Mesenchymal stem cell (in vitro differentiated cells and primary cell): Measurements from ENCODE around the gene SCLY.

Experiments used
- DNase-seq: peaks from one replicate; pipeline ENCODE4 v3.0.0-alpha.2; 2013
- H2AFZ ChIP-seq: one replicate; pipeline ENCODE4 v1.6.1; 2013; ENCODE audit warnings: low read depth, mild to moderate bottlenecking, control low read depth, inconsistent platforms, low read length, moderate library complexity
- H2AK5ac ChIP-seq: 2 replicates; pipeline ENCODE4 v1.6.1; 2013; ENCODE audit warnings: low read length, moderate library complexity, mild to moderate bottlenecking, inconsistent platforms; ENCODE audit not compliant: severe bottlenecking
- H2BK120ac ChIP-seq: one replicate; pipeline ENCODE4 v1.6.1; 2013; ENCODE audit warnings: low read depth, mild to moderate bottlenecking, inconsistent platforms, low read length, moderate library complexity
- H2BK12ac ChIP-seq, 2 experiments: one replicate each; pipeline ENCODE4 v1.6.1; 2013; ENCODE audit warnings: inconsistent platforms in 2 of 2, low read length in 2 of 2, mild to moderate bottlenecking in 2 of 2, moderate library complexity in 2 of 2, control low read depth in 1 of 2
- H2BK15ac ChIP-seq: one replicate; pipeline ENCODE4 v1.6.1; 2013; ENCODE audit warnings: mild to moderate bottlenecking, low read depth, inconsistent platforms; ENCODE audit not compliant: poor library complexity, severe bottlenecking
- H2BK5ac ChIP-seq: 2 replicates; pipeline ENCODE4 v1.6.1; 2013; ENCODE audit warnings: low read depth, mild to moderate bottlenecking, low read length, control low read depth, inconsistent platforms; ENCODE audit not compliant: poor library complexity, severe bottlenecking
- H3K14ac ChIP-seq, 2 experiments: one replicate each; pipeline ENCODE4 v1.6.1; 2013; ENCODE audit warnings: inconsistent platforms in 2 of 2, low read length in 2 of 2, control low read depth in 1 of 2, mild to moderate bottlenecking in 1 of 2, moderate library complexity in 1 of 2
- H3K18ac ChIP-seq, 2 experiments: one replicate each; pipeline ENCODE4 v1.6.1; 2013; ENCODE audit warnings: inconsistent platforms in 2 of 2, low read length in 2 of 2, control low read depth in 1 of 2, low read depth in 1 of 2, mild to moderate bottlenecking in 1 of 2
- H3K23ac ChIP-seq, 2 experiments: one replicate each; pipeline ENCODE4 v1.6.1; 2013; ENCODE audit warnings: inconsistent platforms in 2 of 2, low read length in 2 of 2, mild to moderate bottlenecking in 2 of 2, moderate library complexity in 2 of 2, control low read depth in 1 of 2
- H3K27ac ChIP-seq: 2 replicates; pipeline ENCODE4 v1.5.1; 2013; ENCODE audit warnings: mild to moderate bottlenecking, moderate library complexity, low read length, control low read depth, inconsistent platforms; ENCODE audit not compliant: poor library complexity, severe bottlenecking
- H3K27me3 ChIP-seq, 2 experiments: 2 replicates each; pipeline versions ENCODE4 v1.6.1 to v1.7.0; 2013; ENCODE audit warnings: low read length in 2 of 2, mild to moderate bottlenecking in 2 of 2, moderate library complexity in 2 of 2, control low read depth in 1 of 2, inconsistent platforms in 1 of 2; ENCODE audit not compliant: control insufficient read depth in 1 of 2, insufficient read depth in 1 of 2
- H3K36me3 ChIP-seq, 2 experiments: 2 replicates each; pipeline versions ENCODE4 v1.6.1 to v1.7.0; 2013; ENCODE audit warnings: low read length in 2 of 2, control low read depth in 1 of 2, inconsistent platforms in 1 of 2, low read depth in 1 of 2, mild to moderate bottlenecking in 1 of 2; ENCODE audit not compliant: insufficient read depth in 2 of 2, control insufficient read depth in 1 of 2
- H3K4ac ChIP-seq, 2 experiments: one replicate each; pipeline ENCODE4 v1.6.1; 2013; ENCODE audit warnings: inconsistent platforms in 2 of 2, low read length in 2 of 2, mild to moderate bottlenecking in 2 of 2, moderate library complexity in 2 of 2, control low read depth in 1 of 2, low read depth in 1 of 2
- H3K4me1 ChIP-seq: 2 replicates; pipeline ENCODE4 v1.6.1; 2013; ENCODE audit warnings: low read depth, low read length, control low read depth; ENCODE audit not compliant: control insufficient read depth, insufficient read depth
- H3K4me2 ChIP-seq: 2 replicates; pipeline ENCODE4 v1.6.1; 2013; ENCODE audit warnings: low read length, mild to moderate bottlenecking, inconsistent platforms; ENCODE audit not compliant: poor library complexity, severe bottlenecking
- H3K4me3 ChIP-seq, 2 experiments: 2 replicates each; pipeline versions ENCODE4 v1.5.1 to v1.7.0; 2013; ENCODE audit warnings: low read length in 2 of 2, mild to moderate bottlenecking in 2 of 2, control low read depth in 1 of 2, low read depth in 1 of 2; ENCODE audit not compliant: insufficient read depth in 1 of 2
- H3K79me1 ChIP-seq: replicated peaks from 2 replicates; pipeline ENCODE4 v1.6.1; 2013; ENCODE audit warnings: mild to moderate bottlenecking, control low read depth, low read length, inconsistent platforms; ENCODE audit not compliant: poor library complexity, severe bottlenecking
- H3K9ac ChIP-seq: 2 replicates; pipeline ENCODE4 v1.7.0; 2013; ENCODE audit warnings: mild to moderate bottlenecking, low read length, moderate library complexity
- H3K9me3 ChIP-seq: 2 replicates; pipeline ENCODE4 v1.7.0; 2013; ENCODE audit warnings: mild to moderate bottlenecking, low read length; ENCODE audit not compliant: control insufficient read depth
- H4K8ac ChIP-seq: one replicate; pipeline ENCODE4 v1.6.1; 2013; ENCODE audit warnings: inconsistent platforms, mild to moderate bottlenecking, low read length, moderate library complexity
- H4K91ac ChIP-seq: one replicate; pipeline ENCODE4 v1.6.1; 2013; ENCODE audit warnings: mild to moderate bottlenecking, low read length, inconsistent platforms
- WGBS: methylation state at CpG from one replicate; pipeline ENCODE4 v1.1.7; 2013; ENCODE audit warnings: mixed read lengths; 5-methylcytosine and 5-hydroxymethylcytosine counted together

The SCLY gene

DNA sequence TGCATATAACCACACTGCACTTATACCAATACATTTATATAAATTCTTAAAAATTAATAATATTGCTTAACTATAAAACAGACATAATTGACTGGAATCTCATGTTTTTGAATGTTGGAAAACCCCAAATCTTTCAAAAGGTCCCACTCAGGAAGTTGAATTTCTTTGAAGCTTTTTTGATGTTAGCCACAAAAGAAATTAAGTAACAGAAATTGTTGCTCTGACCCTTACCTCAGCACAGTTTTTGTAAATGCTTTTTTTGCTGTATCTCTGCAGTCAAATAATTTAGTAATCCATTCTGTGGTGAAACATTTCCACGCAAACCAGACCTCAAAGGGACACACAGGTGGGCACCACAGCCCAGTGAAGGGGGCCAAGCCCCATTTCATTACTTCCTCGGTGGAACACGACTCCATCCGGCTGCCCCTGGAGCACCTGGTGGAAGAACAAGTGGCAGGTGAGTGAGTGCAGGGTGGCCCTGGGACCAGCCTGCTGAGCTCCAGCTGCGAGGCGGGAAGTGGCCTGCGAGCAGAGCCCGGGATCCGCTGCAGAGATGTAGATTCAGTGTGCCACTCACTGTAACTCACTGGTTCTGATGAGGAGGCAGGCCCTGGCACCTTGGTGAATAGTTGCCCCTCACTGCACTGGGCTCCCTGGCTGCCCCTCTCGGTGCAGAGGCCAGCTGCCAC is 8.4 kb downstream of the SCLY start:
- H3K4me2 ChIP-seq, result no peak overlapping the region
- H3K18ac ChIP-seq, result no peak overlapping the region
- H2BK5ac ChIP-seq, result no peak overlapping the region
- H3K9ac ChIP-seq, result no peak overlapping the region
- H2AFZ ChIP-seq, result no peak overlapping the region
- no peak overlapping the region for H2BK15ac ChIP-seq
- peaks cover 2% of the 10 kb centered on the region for H3K4me1 ChIP-seq
- 97% methylated on average over 10 of the region's 10 CpGs for WGBS
- H3K9me3 ChIP-seq, result peaks cover 24% of the 10 kb centered on the region
- H3K36me3 ChIP-seq, result peaks cover 31 to 76% of the 10 kb centered on the region in 2 experiments
- H3K4me3 ChIP-seq, result no peak overlapping the region
- DNase-seq, result no peak
- H3K27ac ChIP-seq, result no peak overlapping the region
- H3K4ac ChIP-seq, result no peak overlapping the region
- no peak overlapping the region for H2BK120ac ChIP-seq
- H3K23ac ChIP-seq, result no peak overlapping the region
- H2BK12ac ChIP-seq, result no peak overlapping the region
- peaks cover 15% of the 10 kb centered on the region for H3K79me1 ChIP-seq
- H3K14ac ChIP-seq, result no peak overlapping the region
- no peak overlapping the region for H4K8ac ChIP-seq
- no peaks in the 10 kb centered on the region for H3K27me3 ChIP-seq
- H4K91ac ChIP-seq, result no peak overlapping the region
- H2AK5ac ChIP-seq, result no peak overlapping the region

DNA sequence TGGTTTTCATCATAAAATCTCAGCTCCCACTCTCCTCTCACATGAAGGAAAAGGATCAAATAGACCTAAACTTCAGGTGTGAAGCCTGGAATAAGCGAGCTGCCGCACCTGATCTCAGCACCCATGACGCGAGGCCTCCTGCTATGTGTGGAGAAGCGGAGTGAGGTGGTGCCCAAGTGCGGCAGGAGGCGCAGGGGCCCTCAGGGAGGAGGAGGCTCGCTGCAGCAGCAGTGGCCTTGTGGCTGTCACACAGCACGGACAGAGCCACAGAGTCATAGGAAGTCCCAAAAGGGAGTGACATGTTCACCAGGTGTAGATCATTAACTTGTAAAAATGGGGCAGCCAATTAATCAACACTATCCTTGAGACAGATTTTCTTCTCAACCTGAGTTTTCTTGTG is 9.1 kb downstream of the SCLY start:
- H3K4ac ChIP-seq, result no peak overlapping the region
- peaks cover 31 to 71% of the 10 kb centered on the region in 2 experiments for H3K36me3 ChIP-seq
- no peak overlapping the region for H3K9ac ChIP-seq
- no peak overlapping the region for H3K4me2 ChIP-seq
- no peak overlapping the region for H4K91ac ChIP-seq
- peaks cover 27% of the 10 kb centered on the region for H3K9me3 ChIP-seq
- no peak overlapping the region for H2BK12ac ChIP-seq
- H2AFZ ChIP-seq, result no peak overlapping the region
- H3K23ac ChIP-seq, result no peak overlapping the region
- H2BK5ac ChIP-seq, result no peak overlapping the region
- no peak overlapping the region for H2AK5ac ChIP-seq
- peaks cover 13% of the 10 kb centered on the region for H3K79me1 ChIP-seq
- no peak for DNase-seq
- no peaks in the 10 kb centered on the region for H3K27me3 ChIP-seq
- H3K14ac ChIP-seq, result no peak overlapping the region
- no peak overlapping the region for H2BK15ac ChIP-seq
- H3K18ac ChIP-seq, result no peak overlapping the region
- 100% methylated on average over 8 of the region's 9 CpGs for WGBS
- H2BK120ac ChIP-seq, result no peak overlapping the region
- H4K8ac ChIP-seq, result no peak overlapping the region
- no peak overlapping the region for H3K27ac ChIP-seq
- no peak overlapping the region for H3K4me3 ChIP-seq
- H3K4me1 ChIP-seq, result no peaks in the 10 kb centered on the region

DNA sequence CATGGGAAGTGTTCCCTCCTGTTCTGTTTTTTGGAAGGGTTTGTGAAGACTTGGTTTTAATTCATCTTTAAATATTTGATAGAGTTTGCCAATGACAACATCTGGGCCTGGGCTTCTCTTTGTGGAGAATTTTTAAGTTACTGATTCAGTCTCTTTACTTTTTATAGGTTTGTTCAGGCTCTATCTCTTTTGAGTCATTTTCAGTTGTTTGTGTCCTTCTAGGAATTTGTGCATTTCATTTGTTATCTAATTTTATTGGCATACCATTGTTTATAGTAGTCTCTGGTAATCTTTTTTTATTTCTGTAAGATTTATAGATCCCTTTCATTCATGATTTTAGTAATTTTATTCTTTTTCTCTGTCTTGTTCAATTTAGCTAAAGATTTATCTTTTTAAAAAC is 14.6 kb downstream of the SCLY start:
- H3K36me3 ChIP-seq, result peaks cover 6 to 29% of the 10 kb centered on the region in 2 experiments
- H3K23ac ChIP-seq, result no peak overlapping the region
- H2BK5ac ChIP-seq, result no peak overlapping the region
- H2BK15ac ChIP-seq, result no peak overlapping the region
- H3K27ac ChIP-seq, result no peak overlapping the region
- H4K91ac ChIP-seq, result no peak overlapping the region
- no peak overlapping the region for H4K8ac ChIP-seq
- no peak overlapping the region for H2BK120ac ChIP-seq
- H3K27me3 ChIP-seq, result no peaks in the 10 kb centered on the region
- H2BK12ac ChIP-seq, result no peak overlapping the region
- peaks cover 9% of the 10 kb centered on the region for H3K79me1 ChIP-seq
- H3K18ac ChIP-seq, result no peak overlapping the region
- H2AK5ac ChIP-seq, result no peak overlapping the region
- H3K9me3 ChIP-seq, result peaks cover 27% of the 10 kb centered on the region
- no peak for DNase-seq
- no peak overlapping the region for H3K4ac ChIP-seq
- no peak overlapping the region for H3K4me3 ChIP-seq
- H2AFZ ChIP-seq, result no peak overlapping the region
- no peak overlapping the region for H3K14ac ChIP-seq
- H3K9ac ChIP-seq, result no peak overlapping the region
- no peak overlapping the region for H3K4me2 ChIP-seq
- no peaks in the 10 kb centered on the region for H3K4me1 ChIP-seq

DNA sequence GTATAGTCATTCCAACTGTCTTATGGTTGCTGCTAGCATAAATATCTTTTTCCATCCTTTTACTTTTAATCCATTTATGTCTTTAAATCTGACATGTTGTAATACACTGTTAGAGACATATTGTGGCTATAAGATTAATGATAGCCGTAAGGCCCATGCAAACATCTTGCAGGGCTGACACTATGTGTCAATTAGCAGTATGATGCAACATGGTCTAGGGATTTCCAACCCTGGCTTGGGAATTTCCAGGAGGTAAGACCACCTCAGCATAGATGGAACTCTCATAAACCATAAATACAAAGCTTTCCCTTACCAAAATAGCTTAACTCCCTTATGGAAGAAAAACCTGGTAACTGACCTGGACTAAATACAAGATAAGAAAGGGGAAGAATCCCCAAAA is 16.5 kb downstream of the SCLY start:
- peaks cover 20% of the 10 kb centered on the region for H3K9me3 ChIP-seq
- no peak overlapping the region for H4K91ac ChIP-seq
- no peak overlapping the region for H2AK5ac ChIP-seq
- H3K4me2 ChIP-seq, result no peak overlapping the region
- no peak overlapping the region for H2BK120ac ChIP-seq
- H3K36me3 ChIP-seq, result peaks cover 24 to 33% of the 10 kb centered on the region in 2 experiments
- no peak overlapping the region for H2BK12ac ChIP-seq
- H2BK5ac ChIP-seq, result no peak overlapping the region
- no peak overlapping the region for H3K4ac ChIP-seq
- no peaks in the 10 kb centered on the region for H3K27me3 ChIP-seq
- H2BK15ac ChIP-seq, result no peak overlapping the region
- WGBS, result 100% methylated on average over 1 of the region's 1 CpG
- no peak overlapping the region for H3K9ac ChIP-seq
- H3K14ac ChIP-seq, result no peak overlapping the region
- H3K4me3 ChIP-seq, result no peak overlapping the region
- DNase-seq, result peak; percentile 26
- no peak overlapping the region for H2AFZ ChIP-seq
- no peaks in the 10 kb centered on the region for H3K4me1 ChIP-seq
- H3K18ac ChIP-seq, result no peak overlapping the region
- H4K8ac ChIP-seq, result no peak overlapping the region
- H3K23ac ChIP-seq, result no peak overlapping the region
- peaks cover 8% of the 10 kb centered on the region for H3K79me1 ChIP-seq
- no peak overlapping the region for H3K27ac ChIP-seq
